HUES6 (cell line): ENCODE results near the gene GIGYF2.
"Not testable (repeated sequence)": the region's sequence is repeated elsewhere in the genome, so short reads cannot be mapped to it uniquely, and the experiment has no call there.

Experiments used
- H3K27ac ChIP-seq: 2 replicates; pipeline ENCODE4 v1.7.0; 2013; ENCODE audit warnings: low read depth, mild to moderate bottlenecking, low read length, inconsistent platforms
- H3K27me3 ChIP-seq: 2 replicates; pipeline ENCODE4 v1.6.1; 2013; ENCODE audit warnings: low read length; ENCODE audit not compliant: control insufficient read depth, insufficient read depth
- H3K36me3 ChIP-seq: 2 replicates; pipeline ENCODE4 v1.6.1; 2013; ENCODE audit warnings: low read length; ENCODE audit not compliant: control insufficient read depth, insufficient read depth
- H3K4me1 ChIP-seq: 2 replicates; pipeline ENCODE4 v1.6.1; 2013; ENCODE audit warnings: low read length; ENCODE audit not compliant: control insufficient read depth, insufficient read depth
- H3K4me3 ChIP-seq: 2 replicates; pipeline ENCODE4 v1.5.1; 2013; ENCODE audit warnings: low read depth, low read length
- H3K9ac ChIP-seq: one replicate; pipeline ENCODE4 v1.6.1; 2013; ENCODE audit warnings: mild to moderate bottlenecking, low read length
- H3K9me3 ChIP-seq: 2 replicates; pipeline ENCODE4 v1.6.1; 2013; ENCODE audit warnings: low read depth, low read length; ENCODE audit not compliant: control insufficient read depth, insufficient read depth

GIGYF2 gene

DNA sequence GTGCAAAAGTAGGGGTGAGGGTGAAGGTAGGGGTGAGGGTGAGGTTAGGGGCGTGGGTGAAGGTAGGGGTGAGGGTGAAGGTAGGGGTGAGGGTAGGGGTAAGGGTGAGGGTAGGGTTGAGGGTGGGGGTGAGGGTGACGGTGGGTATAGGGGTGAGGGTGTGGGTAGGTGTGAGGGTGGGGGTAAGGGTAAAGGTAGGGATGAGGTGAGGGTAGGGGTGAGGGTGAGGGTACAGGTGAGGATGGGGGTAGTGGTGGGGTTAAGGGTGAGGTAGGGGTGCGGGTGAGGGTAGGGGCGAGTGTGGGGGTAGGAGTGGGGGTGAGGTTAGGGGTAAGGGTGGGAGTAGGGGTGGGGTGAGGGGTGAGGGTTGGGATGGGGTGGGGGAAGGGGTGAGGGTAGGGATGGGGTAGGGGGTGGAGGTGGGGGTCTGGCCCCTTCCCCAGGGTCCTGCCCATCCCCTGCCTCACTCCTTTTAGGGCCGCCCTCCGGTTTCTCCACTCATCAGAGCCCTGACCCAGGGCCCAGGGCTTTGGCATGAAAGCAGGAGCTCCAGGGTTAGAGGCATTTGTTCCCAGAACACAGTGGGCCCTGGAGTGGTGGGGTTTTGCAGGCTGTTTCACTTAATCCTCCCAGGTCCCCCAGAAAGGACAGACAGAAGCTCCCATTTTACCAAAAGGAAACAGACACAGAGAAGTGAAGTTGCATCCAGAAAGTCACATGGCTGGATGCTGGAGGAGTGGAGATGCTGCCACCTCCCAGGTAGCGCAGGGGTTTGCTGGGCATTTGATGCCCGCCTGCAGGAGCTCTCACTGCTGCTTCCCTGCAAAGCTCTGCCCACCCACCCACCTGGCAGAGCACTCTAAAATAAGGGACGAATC lies 199.8 kb downstream of the GIGYF2 start:
- H3K9me3 ChIP-seq: no peaks in the 10 kb centered on the region
- H3K27ac ChIP-seq: no peak overlapping the region
- no peak overlapping the region for H3K9ac ChIP-seq
- H3K4me3 ChIP-seq: no peak overlapping the region
- H3K4me1 ChIP-seq: peaks cover 16% of the 10 kb centered on the region
- H3K27me3 ChIP-seq: peaks cover 30% of the 10 kb centered on the region
- H3K36me3 ChIP-seq: no peaks in the 10 kb centered on the region

DNA sequence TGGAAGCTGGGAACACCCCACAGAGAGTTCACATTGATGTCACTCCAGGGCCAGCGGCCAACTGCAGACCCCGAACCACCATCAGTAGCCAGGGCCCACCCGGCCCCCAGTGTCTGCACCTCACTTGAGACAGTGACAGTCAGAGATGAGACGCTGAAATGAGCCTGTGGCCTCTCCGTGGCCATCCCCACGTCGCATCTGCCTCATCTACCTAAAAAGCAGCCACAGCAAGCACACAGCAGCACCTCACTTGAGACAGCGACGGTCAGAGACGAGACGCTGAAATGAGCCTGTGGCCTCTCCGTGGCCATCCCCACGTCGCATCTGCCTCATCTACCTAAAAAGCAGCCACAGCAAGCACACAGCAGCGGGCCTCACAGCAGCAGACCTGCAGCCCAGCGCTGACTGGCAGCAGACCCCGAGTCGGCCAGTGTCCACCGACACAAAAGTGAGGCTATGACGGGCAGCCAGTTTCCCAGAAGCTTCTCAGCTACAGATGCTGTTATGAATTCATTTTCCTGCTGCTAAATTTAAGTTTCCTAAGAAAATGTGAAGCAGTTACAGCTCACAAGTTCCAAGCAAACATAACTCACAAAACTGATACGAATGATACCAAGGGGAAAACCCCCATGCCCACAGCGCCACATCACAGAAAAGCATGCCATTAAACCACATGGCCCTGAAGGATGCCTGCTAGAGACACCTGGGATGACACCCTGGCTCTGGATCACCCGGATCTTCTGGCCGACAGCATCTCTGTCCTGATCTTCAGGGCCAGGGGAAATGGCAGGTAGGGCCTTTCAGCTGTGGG lies 200.7 kb downstream of the GIGYF2 start:
- Histone ChIP-seq H3K27ac (no peak overlapping the region), H3K36me3 (no peaks in the 10 kb centered on the region), H3K9ac (no peak overlapping the region), H3K9me3 (no peaks in the 10 kb centered on the region), H3K4me3 (no peak overlapping the region), H3K4me1 (peaks cover 21% of the 10 kb centered on the region), H3K27me3 (peaks cover 38% of the 10 kb centered on the region)

- H3K36me3 ChIP-seq: no peaks in the 10 kb centered on the region
- no peak overlapping the region for H3K27ac ChIP-seq
- H3K27me3 ChIP-seq: peaks cover 46% of the 10 kb centered on the region
- H3K9me3 ChIP-seq: no peaks in the 10 kb centered on the region
- peaks cover 21% of the 10 kb centered on the region for H3K4me1 ChIP-seq
- no peak overlapping the region for H3K9ac ChIP-seq
- H3K4me3 ChIP-seq: no peak overlapping the region
These were observed 201.7 kb downstream of the GIGYF2 start for GRCh38 chr2:232898592-232899543.

DNA sequence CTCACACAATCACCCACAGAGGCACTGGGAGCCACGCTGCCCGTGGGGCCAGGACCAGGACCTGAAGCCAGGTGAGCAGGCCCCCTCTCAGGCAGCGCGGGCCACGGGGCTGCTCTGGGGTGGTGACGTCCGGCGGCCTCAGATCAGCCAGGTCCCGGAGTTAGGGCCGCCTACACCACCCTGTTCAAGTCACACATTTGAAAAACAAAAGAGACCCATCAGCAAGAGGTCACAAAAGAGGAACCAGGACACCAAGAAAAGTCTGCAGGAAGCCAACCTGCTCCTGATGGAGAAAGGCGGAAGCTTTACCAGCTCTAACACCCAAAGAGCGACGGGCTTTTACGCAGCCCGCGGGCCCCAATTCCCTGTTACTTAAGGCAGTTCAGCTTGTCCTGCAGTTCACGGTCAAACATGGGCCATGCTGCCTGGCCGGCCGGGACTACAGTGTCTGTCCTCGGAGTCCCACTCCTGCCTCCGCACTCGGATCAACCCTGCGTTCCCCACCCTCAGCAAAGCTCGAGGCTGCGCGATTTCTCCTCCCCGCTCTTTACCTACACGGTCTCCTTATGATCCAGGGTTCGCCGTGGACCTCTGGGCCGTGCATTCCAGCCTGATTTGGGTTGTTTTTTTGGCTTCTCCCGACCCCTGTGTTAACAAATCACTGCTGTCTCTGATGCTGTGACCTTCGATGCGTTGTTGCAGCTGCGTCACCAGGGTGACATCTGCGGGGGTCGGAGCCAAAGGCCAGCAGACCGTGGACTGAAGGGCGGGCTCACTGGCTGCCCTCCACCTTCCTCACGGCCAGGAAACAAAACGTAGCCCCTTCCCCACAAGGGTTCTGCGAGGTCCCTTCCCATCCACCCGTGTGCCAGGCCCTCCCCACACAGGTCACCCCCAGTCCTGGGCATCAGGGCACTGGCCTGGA lies 203.9 kb downstream of the GIGYF2 start:
- peak overlapping the region; percentile 37 for H3K4me3 ChIP-seq
- H3K27ac ChIP-seq: no peak overlapping the region
- H3K9ac ChIP-seq: peak overlapping the region; percentile 28
- H3K9me3 ChIP-seq: no peaks in the 10 kb centered on the region; the same call in 1 of the 2 replicates
- H3K36me3 ChIP-seq: no peaks in the 10 kb centered on the region
- H3K27me3 ChIP-seq: peaks cover 46% of the 10 kb centered on the region
- peaks cover 21% of the 10 kb centered on the region for H3K4me1 ChIP-seq

DNA sequence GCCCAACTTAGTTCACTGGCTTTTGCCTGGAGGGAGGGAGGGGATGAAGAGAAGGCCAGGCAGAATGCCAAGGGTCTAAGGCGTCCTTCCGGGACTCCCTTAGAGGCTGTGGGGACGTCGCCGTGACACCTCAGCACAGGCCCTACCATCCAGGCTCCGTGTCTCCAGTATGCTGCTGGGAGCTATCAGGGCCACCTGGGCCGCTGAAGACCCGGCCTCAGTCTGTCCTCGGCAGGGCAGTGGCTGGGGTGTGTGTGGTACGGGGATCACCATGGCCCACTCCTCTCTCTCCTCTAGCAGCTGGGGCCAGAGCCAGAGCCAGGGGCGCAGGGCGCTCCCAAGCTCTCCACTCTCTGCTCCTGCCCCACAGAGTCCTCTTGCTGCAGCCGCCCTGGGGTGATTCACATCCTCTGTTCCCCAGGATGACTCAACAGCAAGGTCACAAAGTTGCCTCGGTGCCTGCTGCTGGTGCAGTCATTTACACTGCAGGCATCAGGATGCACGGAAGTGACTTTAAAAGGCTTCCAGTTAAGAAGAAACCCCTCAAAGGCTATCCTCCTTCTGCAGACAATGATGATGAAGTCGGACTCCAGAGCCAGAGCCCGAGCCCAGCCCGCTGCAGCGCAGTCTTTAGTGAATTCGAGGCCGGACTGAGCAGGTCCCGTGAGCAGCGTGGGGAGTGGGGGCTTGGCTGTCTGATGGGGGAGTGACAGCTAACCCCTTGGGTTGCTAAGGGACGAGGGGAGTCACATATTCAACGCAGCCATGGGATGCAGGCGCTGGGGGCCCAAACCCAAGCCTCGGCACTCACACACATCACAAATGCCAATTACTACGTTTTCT lies 204.8 kb downstream of the GIGYF2 start:
- peaks cover 46% of the 10 kb centered on the region for H3K27me3 ChIP-seq

DNA sequence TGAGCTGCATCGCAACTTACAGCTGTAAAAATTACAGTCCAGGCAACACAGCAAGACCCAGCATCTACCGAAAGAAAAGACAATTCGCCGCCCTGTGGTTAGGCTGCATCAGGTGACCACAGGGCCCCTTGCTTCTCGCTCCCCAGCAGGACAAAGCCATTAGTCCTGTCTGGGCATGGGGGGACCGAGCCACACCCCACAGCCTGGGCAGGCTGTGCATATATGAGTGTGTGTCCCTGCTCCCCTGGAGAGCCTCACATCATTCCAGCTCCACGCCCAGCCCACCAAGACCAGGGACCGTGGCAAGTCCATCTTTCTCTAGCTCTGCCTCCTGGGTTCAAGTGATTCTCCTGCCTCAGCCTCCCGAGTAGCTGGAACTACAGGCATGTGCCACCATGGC lies 206.9 kb downstream of the GIGYF2 start:
- H3K27me3 ChIP-seq: peaks cover 40% of the 10 kb centered on the region
- no peaks in the 10 kb centered on the region; the same call in 1 of the 2 replicates for H3K9me3 ChIP-seq
- H3K9ac ChIP-seq: no peak overlapping the region
- no peaks in the 10 kb centered on the region for H3K36me3 ChIP-seq
- peaks cover 21% of the 10 kb centered on the region for H3K4me1 ChIP-seq
- H3K27ac ChIP-seq: no peak overlapping the region
- H3K4me3 ChIP-seq: no peak overlapping the region

More for the DNA sequence above, 204.8 kb downstream of the GIGYF2 start:
- Histone ChIP-seq H3K9me3 (no peaks in the 10 kb centered on the region; the same call in 1 of the 2 replicates), H3K36me3 (no peaks in the 10 kb centered on the region), H3K27ac (no peak overlapping the region), H3K4me1 (peaks cover 21% of the 10 kb centered on the region), H3K9ac (peak overlapping the region; percentile 39), H3K4me3 (0 out of 2 replicates have a peak overlapping the region, but pooled peaks have one; percentile 37)

- H3K27ac ChIP-seq: not testable (repeated sequence)
These were observed 210.0 kb downstream of the GIGYF2 start for GRCh38 chr2:232906867-232907717.

GRCh38 chr2:232907718-232908085 lies 210.6 kb downstream of the GIGYF2 start:
- H3K27me3 ChIP-seq, H3K27ac ChIP-seq, H3K4me1 ChIP-seq, H3K36me3 ChIP-seq, H3K9ac ChIP-seq, H3K4me3 ChIP-seq: not testable (repeated sequence)
- peaks cover 23% of the 10 kb centered on the region for H3K9me3 ChIP-seq

More at GRCh38 chr2:232906867-232907717, 210.0 kb downstream of the GIGYF2 start:
- H3K4me1 ChIP-seq, H3K4me3 ChIP-seq, H3K36me3 ChIP-seq, H3K9ac ChIP-seq: not testable (repeated sequence)
- Histone ChIP-seq H3K9me3 (peaks cover 23% of the 10 kb centered on the region), H3K27me3 (peaks cover 15% of the 10 kb centered on the region)

DNA sequence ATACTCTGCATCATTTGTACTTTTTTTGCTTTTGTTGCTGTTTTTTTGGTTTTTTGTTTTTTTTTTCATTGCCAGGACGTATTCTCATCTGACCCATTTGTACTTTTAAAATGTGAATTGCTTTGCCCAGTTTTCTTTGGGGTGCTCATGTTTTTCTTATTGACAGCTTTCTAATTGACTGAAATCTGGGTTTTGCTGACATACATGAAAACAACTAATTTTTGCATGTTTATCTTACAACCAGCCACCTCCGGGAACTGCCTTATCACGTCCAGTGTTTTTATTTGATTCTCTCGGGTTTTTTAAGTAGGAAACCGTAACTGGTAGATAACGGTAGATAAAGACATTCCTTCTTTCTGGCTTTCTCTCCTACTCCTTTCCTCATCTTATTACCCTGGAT lies 211.6 kb downstream of the GIGYF2 start:
- no peaks in the 10 kb centered on the region for H3K4me1 ChIP-seq
- no peaks in the 10 kb centered on the region for H3K36me3 ChIP-seq
- H3K27ac ChIP-seq: no peak overlapping the region
- H3K9ac ChIP-seq: no peak overlapping the region
- H3K27me3 ChIP-seq: no peaks in the 10 kb centered on the region; the same call in 1 of the 2 replicates
- no peak overlapping the region for H3K4me3 ChIP-seq
- H3K9me3 ChIP-seq: peaks cover 23% of the 10 kb centered on the region
